Gastrocnemius medialis (tissue), 4 donors: ENCODE measurements around the gene RASA3.

Source experiments
- POLR2A ChIP-seq, 2 donors: fragments of 450-650 bp; IDR thresholded peaks; one replicate each; pipeline ENCODE4 v1.6.1; 2017; ENCODE audit warnings: antibody characterized with exemption in 2 of 2, mild to moderate bottlenecking in 2 of 2, moderate library complexity in 2 of 2
- TF ChIP-seq, protein P1 (sequence below), 5 experiments: fragments of 450-650 bp in 3 of 5; fragments of 200-600 bp in 2 of 5; sonication (generic) in 2 of 5; IDR thresholded peaks in 4 of 5; conservative IDR thresholded peaks in 1 of 5; 1 replicate in 4 of 5; 2 replicates in 1 of 5; pipeline ENCODE4 v1.5.1; 2016 to 2019; ENCODE audit warnings: antibody characterized with exemption in 5 of 5, mild to moderate bottlenecking in 3 of 5, moderate library complexity in 3 of 5

DNA sequence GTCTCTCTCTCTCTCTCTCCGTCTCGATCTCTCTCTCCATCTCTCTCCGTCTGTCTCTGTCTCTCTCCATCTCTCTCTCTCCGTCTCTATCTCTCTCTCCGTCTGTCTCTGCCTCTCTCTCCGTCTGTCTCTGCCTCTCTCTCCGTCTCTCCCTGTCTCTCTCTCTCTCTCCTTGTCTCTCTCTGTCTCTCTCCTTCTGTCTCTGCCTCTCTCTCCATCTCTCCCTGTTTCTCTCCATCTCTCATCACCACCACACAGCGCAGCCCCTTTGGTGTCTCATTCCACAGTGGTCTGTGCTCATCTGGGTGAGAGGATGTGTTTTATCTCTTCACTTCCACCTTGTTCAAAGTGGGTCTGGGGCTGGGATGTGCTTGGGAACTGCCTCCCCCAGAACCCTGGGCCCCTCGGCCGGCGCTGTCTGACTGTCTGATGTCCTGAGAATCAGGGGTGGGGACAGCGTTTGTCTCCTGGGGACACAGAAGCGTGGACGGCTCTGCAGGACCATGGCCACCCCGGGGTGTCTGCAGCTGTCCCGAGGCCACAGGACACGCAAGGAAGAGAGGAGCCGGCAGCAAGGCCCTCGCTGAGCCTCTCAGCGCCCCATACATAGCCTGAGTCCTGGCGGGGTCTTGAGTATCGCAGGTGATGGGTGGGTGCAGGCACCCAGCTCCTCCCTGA is 118.3 kb downstream of the RASA3 start:
- TF ChIP-seq POLR2A (IDR thresholded peaks at IDR 0.05) = no peak
- TF ChIP-seq, protein P1, sequence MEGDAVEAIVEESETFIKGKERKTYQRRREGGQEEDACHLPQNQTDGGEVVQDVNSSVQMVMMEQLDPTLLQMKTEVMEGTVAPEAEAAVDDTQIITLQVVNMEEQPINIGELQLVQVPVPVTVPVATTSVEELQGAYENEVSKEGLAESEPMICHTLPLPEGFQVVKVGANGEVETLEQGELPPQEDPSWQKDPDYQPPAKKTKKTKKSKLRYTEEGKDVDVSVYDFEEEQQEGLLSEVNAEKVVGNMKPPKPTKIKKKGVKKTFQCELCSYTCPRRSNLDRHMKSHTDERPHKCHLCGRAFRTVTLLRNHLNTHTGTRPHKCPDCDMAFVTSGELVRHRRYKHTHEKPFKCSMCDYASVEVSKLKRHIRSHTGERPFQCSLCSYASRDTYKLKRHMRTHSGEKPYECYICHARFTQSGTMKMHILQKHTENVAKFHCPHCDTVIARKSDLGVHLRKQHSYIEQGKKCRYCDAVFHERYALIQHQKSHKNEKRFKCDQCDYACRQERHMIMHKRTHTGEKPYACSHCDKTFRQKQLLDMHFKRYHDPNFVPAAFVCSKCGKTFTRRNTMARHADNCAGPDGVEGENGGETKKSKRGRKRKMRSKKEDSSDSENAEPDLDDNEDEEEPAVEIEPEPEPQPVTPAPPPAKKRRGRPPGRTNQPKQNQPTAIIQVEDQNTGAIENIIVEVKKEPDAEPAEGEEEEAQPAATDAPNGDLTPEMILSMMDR (IDR thresholded peaks at IDR 0.05 in 4 of 5, conservative IDR thresholded peaks at IDR 0.05 in 1 of 5) = no peak
